ENCODE measurements around the gene MARCHF2.
"Not testable (repeated sequence)": the region's sequence is repeated elsewhere in the genome, so short reads cannot be mapped to it uniquely, and the experiment has no call there.

The MARCHF2 gene

GRCh38 chr19:8413629-8413995 lies 507 bp downstream of the MARCHF2 start:
- no peak for DNase-seq

DNA sequence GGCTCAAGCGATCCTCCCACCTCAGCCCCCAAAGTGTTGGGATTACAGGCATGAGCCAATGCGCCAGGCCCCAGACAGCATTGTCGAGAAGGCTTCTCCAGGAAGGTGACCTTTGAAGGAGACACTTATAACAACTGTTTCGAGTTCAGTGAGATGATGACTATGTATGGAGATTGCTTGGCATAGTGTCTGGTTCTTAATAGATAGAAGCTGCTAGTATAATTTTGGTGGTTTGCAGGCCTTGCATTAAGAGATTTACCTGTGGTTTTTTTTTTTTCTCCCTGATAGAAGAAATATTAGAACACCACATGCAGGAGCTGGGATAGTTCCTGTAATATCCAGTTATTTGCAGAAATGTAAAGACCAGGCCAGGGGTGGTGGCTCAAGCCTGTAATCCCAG lies 3.7 kb downstream of the MARCHF2 start:
- DNase-seq = no peak

GRCh38 chr19:8421484-8422461 lies 8.7 kb downstream of the MARCHF2 start:
- DNase-seq = no peak

DNA sequence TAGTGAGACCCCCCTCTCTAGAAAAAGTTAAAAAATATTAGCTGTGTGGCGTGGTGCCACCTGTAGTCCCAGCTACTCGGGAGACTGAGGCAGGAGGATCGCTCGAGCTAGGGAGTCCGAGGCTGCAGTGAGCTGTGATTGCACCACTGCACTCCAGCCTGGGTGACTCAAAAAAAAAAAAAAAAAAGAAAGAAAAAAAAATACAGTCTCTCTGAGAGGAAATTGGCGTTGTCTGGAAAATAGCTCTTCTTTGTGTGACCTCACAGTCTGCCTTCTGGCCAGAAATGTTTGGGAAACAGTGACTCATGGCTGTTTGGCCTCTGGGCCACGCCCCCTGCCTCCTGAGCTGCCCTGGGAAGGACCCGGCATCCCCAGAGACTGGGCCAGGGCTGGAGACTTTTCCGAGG lies 10.7 kb downstream of the MARCHF2 start:
- DNase-seq = peak; percentile 92

DNA sequence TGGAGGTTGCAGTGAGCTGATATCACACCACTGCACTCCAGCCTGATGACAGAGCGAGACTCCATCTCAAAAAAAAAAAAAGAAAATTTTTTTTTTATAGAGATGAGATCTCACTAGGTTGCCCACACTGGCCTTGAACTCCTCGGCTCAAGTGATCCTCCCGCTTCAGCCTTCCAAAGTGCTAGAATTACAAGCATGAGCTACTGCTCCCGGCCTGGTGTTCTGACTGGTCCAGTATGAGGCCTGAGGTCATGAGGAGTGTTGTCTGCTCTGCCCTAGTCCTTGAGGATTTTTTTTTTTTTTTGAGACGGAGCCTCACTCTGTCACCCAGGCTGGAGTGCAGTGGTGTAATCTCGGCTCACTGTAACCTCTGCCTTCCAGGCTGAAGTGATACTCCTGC lies 12.2 kb downstream of the MARCHF2 start:
- not testable (repeated sequence) for DNase-seq

DNA sequence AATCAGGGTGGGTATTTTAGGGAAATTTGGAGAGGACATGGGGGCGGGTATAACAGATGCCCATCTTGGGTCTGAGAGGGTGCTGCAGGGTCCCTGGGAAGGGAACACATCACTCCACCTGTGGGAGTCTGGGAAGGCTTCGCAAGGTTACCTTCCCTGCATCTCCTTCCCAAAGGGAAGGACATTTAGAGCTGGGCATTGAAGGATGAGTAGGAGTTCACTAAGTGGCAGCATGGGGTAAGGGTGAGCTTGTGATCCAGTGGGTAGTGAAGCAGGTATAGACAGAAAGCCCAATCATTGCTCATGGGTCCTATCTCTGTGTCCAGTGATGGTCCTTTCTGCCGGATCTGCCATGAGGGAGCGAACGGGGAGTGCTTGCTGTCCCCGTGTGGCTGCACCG lies 13.2 kb downstream of the MARCHF2 start:
- DNase-seq = no peak

DNA sequence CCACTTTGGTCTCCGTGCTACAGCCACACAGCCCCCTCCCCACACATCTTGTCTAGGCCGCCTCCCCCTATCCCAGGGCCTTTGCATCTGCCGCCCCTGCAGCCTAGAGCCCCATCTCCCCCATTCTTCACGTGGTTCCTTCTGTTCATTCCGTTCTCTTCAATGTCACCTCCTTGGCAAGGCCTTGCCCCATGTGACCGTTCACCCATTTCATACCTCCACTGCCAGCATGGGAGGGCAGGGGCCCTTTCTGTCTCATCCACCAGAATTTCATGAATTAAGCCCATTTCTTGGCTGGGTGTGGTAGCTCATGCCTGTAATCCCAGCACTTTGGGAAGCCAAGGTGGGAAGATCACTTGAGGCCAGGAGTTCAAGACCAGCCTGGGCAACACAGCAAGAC lies 15.9 kb downstream of the MARCHF2 start:
- DNase-seq = no peak

DNA sequence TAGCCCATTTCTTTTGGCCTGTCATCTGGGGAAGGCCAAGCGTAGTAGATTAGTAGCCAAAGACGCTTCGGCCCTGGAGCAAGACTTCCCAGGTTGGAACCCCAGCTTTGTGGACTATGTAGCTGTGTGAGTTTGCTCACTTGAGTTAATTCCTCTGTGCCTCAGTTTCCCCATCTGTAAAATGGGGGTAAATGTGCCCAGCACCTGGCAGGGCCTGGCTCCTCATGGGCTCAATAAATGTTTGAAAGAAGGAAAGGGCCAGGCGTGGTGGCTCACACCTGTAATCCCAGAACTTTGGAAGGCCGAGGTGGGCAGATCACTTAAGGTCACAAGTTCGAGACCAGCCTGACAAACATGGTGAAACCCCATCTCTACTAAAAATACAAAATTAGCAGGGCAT lies 16.7 kb downstream of the MARCHF2 start:
- DNase-seq = no peak

DNA sequence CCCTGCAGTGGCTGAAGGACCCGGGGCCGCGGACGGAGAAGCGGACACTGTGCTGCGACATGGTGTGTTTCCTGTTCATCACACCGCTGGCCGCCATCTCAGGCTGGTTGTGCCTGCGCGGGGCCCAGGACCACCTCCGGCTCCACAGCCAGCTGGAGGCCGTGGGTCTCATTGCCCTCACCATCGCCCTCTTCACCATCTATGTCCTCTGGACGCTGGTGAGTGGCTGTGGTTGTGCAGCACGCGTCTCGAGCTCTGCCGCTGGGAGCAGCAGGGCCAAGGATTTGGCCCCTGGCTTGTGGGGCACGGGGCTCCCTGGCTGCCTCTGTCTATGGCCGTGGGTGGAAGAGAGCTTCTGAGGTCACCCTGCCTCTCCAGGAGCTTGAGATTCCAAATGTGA lies 17.5 kb downstream of the MARCHF2 start:
- no peak for DNase-seq

- DNase-seq = no peak
Observed at GRCh38 chr19:8438236-8438635, 25.1 kb downstream of the MARCHF2 start.

DNA sequence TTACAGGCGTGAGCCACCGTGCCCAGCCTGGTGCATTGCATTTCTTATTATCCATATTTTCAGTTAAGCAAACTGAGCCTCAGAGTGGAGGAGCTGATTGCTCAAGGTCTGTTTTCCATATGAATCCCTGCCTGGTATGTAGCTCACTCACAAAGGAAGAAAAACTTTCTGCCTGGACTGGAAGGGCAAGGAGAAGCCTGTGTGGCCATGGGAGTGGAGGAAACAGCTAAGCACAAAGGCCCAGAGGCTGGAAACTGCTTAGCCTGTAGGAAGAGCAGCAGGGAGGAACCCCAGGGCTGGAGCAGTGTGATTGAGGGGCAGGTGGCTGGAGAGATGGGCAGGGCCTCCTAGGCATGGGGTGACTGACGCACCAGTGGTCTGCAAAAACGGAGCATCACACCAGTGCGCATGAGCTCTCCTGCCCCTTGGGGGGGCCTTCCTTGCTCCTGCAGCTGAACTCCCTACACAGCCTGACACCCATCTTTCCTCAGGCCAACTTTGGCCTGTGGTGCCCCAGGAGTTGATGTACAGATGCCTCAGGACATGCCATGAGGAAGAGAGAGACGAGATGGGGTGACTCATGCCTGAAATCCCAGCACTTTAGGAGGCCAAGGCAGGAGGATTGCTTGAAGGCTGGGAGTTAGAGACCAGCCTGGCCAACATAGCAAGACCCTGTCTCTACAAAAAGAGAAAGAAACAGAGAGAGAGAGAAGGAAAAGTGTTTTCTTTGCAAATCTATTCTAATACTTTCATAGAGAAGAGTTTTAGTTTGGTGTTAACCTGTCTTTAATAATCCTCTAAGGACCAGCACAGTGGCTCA lies 28.8 kb downstream of the MARCHF2 start:
- no peak for DNase-seq

DNA sequence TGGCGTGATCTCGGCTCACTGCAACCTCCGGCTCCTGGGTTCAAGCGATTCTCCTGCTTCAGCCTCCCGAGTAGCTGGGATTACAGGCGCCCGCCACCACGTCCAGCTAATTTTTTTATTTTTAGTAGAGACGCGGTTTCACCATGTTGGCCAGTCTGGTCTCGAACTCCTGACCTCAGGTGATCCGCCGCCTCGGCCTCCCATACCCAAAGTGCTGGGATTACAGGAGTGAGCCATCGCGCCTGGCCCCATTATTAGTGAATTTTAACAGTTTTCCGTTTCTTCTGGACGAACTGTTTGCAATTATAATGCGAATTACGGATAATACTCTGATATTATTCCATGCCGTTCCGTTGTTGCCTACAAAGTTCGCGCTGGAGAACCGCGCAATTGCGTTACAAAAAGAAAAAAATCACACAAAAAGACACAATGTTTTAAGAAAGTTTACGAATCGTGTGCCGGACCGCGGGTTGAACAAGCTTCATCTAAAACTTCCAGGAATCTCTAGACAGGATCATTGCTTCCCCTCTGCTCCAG lies 31.1 kb downstream of the MARCHF2 start:
- DNase-seq = not testable (repeated sequence)

DNA sequence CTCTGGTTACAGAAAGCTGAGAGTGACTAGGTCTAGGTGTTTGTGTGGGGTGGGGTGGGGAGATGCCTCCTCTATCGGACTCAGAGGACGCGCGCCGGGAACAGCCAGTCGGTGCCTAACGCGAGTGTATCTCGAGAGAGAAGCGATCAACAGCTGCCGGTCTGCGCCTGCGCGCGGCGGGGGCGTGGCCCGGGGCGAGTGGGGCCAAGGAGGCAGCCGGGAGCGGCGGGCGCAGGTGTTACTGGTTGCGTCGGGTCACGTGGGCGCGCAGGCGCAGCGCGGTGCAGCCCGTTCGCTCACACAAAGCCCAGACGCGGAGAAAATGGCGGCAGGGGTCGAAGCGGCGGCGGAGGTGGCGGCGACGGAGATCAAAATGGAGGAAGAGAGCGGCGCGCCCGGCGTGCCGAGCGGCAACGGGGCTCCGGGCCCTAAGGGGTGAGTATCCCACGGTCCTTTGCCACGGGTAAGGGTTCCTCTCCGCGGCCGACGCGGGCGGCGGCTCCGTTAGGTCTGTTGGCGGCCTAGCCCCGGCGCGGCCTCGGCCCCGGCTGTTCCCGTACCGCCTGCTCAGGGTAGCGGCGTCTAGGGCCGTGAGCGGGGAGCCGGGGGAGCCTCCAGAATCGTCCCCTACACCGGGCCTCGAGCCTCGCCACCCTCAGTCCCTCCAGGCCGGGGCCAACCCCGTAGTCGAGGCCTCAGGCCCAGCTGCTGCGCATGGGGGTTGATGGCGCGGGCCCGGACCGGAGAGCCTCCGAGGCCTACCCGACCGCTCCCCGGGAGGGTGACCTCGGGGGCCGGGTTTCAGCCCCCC lies 31.8 kb downstream of the MARCHF2 start, which contains the start of gene HNRNPM:
Gene HNRNPM (plus strand): TSS at position 299 of the 811 bp plus-strand sequence. CDS start 24 bp downstream, at position 323.
- DNase-seq = peak; percentile 98

GRCh38 chr19:8445488-8446001 lies 32.4 kb downstream of the MARCHF2 start:
- no peak for DNase-seq

GRCh38 chr19:8446061-8446709 lies 33.1 kb downstream of the MARCHF2 start:
- no peak for DNase-seq

DNA sequence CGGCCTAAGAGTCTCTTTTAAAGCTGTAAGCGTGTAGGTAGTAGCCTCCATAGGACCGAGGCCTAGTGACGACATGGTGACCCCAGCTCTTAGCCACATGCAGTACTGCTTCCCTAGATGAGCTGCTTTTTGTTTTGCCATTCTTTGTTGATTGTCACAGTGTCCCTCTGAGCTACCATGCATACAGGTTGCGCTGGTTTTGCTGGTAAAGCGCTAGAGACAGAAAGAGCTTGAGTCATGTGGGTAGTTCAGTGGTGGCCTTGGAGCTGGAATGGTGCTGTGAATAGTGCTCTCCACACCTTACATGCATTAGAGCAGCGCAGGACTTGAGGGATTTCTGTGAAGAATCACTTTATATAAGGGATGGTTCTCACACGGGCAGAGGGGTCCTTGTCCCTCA lies 36.7 kb downstream of the MARCHF2 start:
- no peak for DNase-seq

GRCh38 chr19:8451377-8451776 lies 38.3 kb downstream of the MARCHF2 start:
- no peak for DNase-seq

DNA sequence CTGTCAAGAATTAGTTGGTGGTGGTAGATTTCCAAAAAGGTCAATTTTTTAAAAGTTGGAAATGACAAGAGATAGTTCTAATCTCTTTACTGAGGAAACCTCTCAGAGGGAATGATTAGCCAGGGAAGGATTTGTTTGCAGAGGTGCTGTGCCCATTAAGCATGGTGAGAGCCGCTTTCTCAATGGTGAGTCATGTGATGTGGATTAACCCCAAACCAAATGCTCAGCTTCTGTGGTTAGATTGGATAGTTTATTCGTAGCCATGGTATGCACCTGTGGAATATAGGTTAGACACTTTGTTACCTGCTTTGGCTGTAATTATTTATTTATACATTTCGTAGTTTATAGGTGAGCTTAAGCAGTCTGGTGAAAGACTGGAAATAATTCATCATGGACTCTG lies 38.8 kb downstream of the MARCHF2 start:
- DNase-seq = peak; percentile 78

DNA sequence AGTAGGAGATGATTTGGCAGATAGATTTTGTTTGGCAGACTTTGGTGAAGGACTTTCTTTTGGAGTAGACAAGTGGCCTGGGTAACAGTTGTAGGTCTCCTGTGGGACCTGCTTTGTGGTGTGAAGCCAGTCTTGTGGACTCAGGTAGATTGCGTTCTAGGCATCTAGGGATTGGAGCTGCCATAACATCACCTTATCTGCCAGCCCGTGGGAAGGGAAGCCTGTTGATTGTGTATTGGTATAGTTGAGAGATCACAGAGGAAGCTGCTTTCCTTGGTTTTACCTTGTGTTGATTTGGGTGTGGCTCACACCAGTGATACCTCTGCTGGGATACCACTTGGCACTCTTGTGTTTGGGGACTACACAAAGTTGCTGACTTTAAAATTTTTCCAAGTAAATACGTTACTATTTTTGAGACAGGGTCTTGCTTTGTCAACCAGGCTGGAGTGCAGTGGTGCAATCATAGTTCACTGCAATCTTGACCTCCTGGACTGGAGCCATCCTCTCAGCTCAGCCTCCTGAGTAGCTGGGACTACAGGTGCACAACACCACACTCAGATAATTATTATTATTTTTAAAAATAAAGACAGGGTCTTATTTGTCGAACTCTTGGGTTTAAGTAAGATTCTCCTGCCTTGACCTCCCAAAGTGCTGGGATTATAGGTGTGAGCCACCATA lies 39.5 kb downstream of the MARCHF2 start:
- DNase-seq = no peak

DNA sequence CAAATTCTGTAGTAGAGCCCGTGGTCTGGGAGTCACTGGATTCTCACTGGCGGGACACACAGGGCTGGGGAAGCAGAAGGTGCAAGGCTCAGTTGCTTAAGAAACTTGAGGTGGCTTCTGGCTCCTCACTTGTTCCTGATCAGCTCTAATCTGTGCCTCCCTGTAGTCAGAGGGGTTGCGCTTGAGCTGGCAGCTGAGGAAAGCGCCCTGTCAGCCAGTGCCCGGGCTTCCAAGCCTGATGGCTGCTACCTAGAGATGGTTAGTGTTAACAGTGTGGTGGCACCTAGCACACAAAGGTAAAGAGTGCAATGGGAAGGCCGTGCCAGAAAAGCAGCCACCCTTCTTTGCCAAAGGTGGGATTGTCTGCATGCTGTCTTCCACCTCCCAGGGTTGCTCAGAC lies 40.5 kb downstream of the MARCHF2 start:
- no peak for DNase-seq

GRCh38 chr19:8454218-8454617 lies 41.1 kb downstream of the MARCHF2 start:
- DNase-seq = no peak
